Caco-2 (cell line): Measurements from ENCODE around the gene GPC5. TPM values are rescaled to one million over a fixed set of nuclear protein-coding genes. Genes with fewer than 3 reads are reported as not detected.

Source experiments
- BruUV-seq: library from RNA; stranded (reverse); fragments of 400-500 nt; replicated peaks from 2 replicates; lab custom pipeline; 2021; lab: Mats Ljungman, UMichigan
- CTCF ChIA-PET: fragments of 300-600 bp; sonication (Branson Sonifier 250); formaldehyde crosslinking; loops from one replicate; lab custom pipeline; 2022; ENCODE audit warnings: antibody characterized with exemption; lab: Charles Lee
- POLR2A ChIA-PET: fragments of 300-600 bp; sonication (Branson Sonifier 250); formaldehyde crosslinking; loops from one replicate; lab custom pipeline; 2022; ENCODE audit warnings: antibody characterized with exemption; lab: Charles Lee
- DNase-seq, 2 experiments: peaks; one replicate each; pipeline versions ENCODE4 v3.0.0 to v3.0.0-alpha.2; 2020 to 2022
- H3K27me3 ChIP-seq: replicated peaks from 2 replicates; pipeline ENCODE4 v1.6.0; 2011; ENCODE audit warnings: low read length; ENCODE audit not compliant: control insufficient read depth, insufficient read depth
- H3K36me3 ChIP-seq: 2 replicates; pipeline ENCODE4 v1.5.1; 2011; ENCODE audit warnings: low read length; ENCODE audit not compliant: control insufficient read depth, insufficient read depth
- H3K4me1 ChIP-seq: fragments of 250-450 bp; sonication (Bioruptor Pico); 2 replicates; pipeline ENCODE4 v1.5.1; 2020; ENCODE audit warnings: mild to moderate bottlenecking
- H3K4me3 ChIP-seq: 2 replicates; pipeline ENCODE4 v1.5.1; 2011; ENCODE audit warnings: low read depth, mild to moderate bottlenecking, control low read depth, low read length
- H3K9me3 ChIP-seq: fragments of 250-450 bp; sonication (Bioruptor Pico); 2 replicates; pipeline ENCODE4 v1.5.1; 2020; ENCODE audit warnings: mild to moderate bottlenecking, moderate library complexity
- H3K27ac Mint-ChIP-seq: one replicate; pipeline ENCODE4 v1.8.0; 2022; ENCODE audit warnings: mixed read lengths; ENCODE audit not compliant: unreplicated experiment
- H3K27me3 Mint-ChIP-seq: one replicate; pipeline ENCODE4 v1.8.0; 2022; ENCODE audit warnings: mixed read lengths; ENCODE audit not compliant: insufficient read depth, unreplicated experiment
- H3K36me3 Mint-ChIP-seq: one replicate; pipeline ENCODE4 v1.8.0; 2022; ENCODE audit warnings: mild to moderate bottlenecking, mixed read lengths; ENCODE audit not compliant: insufficient read depth, unreplicated experiment
- H3K4me1 Mint-ChIP-seq: one replicate; pipeline ENCODE4 v1.8.0; 2022; ENCODE audit warnings: low read depth, mixed read lengths; ENCODE audit not compliant: unreplicated experiment
- H3K4me3 Mint-ChIP-seq: one replicate; pipeline ENCODE4 v1.8.0; 2022; ENCODE audit warnings: mild to moderate bottlenecking, moderate library complexity, mixed read lengths; ENCODE audit not compliant: unreplicated experiment
- H3K9me3 Mint-ChIP-seq: one replicate; pipeline ENCODE4 v1.8.0; 2022; ENCODE audit warnings: mixed read lengths; ENCODE audit not compliant: unreplicated experiment
- CTCF ChIP-seq, 2 experiments: fragments of 200-600 bp in 1 of 2; IDR thresholded peaks; 1 replicate in 1 of 2; 2 replicates in 1 of 2; pipeline versions ENCODE4 v1.5.1 to v1.8.0; 2011 to 2022; ENCODE audit warnings: antibody characterized with exemption in 1 of 2, control low read depth in 1 of 2, inconsistent platforms in 1 of 2, low read depth in 1 of 2, low read length in 1 of 2, mild to moderate bottlenecking in 1 of 2, moderate library complexity in 1 of 2; ENCODE audit not compliant: insufficient read depth in 1 of 2, severe bottlenecking in 1 of 2, unreplicated experiment in 1 of 2
- intact Hi-C: fragments of 100-400 bp; cut with micrococcal nuclease; formaldehyde crosslinking; loops from one replicate; pipeline ENCODE4 v1.10.0; 2022; ENCODE audit not compliant: unreplicated experiment
- total RNA-seq: library from RNA; stranded (reverse); gene quantifications from 2 replicates; pipeline ENCODE4 v1.2.3, GENCODE V29; 2022

The GPC5 gene
- total RNA-seq, 1 experiment from 2014 or later, result 4.1 TPM

GRCh38 chr13:91482427-91482826 lies 84.0 kb downstream of the GPC5 start:
- H3K9me3 Mint-ChIP-seq, result no peaks in the 10 kb centered on the region
- intact Hi-C loops, result no loop called here
- H3K9me3 ChIP-seq, result no peaks in the 10 kb centered on the region
- no peaks in the 10 kb centered on the region for H3K4me1 Mint-ChIP-seq
- DNase-seq, result no peak
- no peak overlapping the region for H3K27ac Mint-ChIP-seq
- H3K36me3 Mint-ChIP-seq, result no peaks in the 10 kb centered on the region
- no peak overlapping the region for H3K4me3 Mint-ChIP-seq
- TF ChIP-seq CTCF (IDR thresholded peaks at IDR 0.05; ENCODE audit: insufficient read depth in 1 of 2, low read depth in 1 of 2, low read length in 1 of 2, severe bottlenecking in 1 of 2, unreplicated experiment in 1 of 2), result no peak
- no peaks in the 10 kb centered on the region for H3K36me3 ChIP-seq
- ChIA-PET CTCF (no interaction called here), POLR2A (no interaction called here)
- no peaks in the 10 kb centered on the region for H3K27me3 Mint-ChIP-seq
- no peaks in the 10 kb centered on the region for H3K4me1 ChIP-seq
- no peaks in the 10 kb centered on the region for H3K27me3 ChIP-seq
- no peak overlapping the region for H3K4me3 ChIP-seq
- BruUV-seq, result no TSS peak

GRCh38 chr13:91491980-91492379 lies 93.6 kb downstream of the GPC5 start:
- TF ChIP-seq CTCF (IDR thresholded peaks at IDR 0.05; ENCODE audit: insufficient read depth in 1 of 2, low read depth in 1 of 2, low read length in 1 of 2, severe bottlenecking in 1 of 2, unreplicated experiment in 1 of 2), result no peak
- Histone ChIP-seq H3K9me3 (no peaks in the 10 kb centered on the region), H3K4me3 (no peak overlapping the region), H3K36me3 (no peaks in the 10 kb centered on the region), H3K4me1 (no peaks in the 10 kb centered on the region), H3K27me3 (no peaks in the 10 kb centered on the region)
- POLR2A ChIA-PET, result no interaction called here
- H3K4me3 Mint-ChIP-seq, result no peak overlapping the region
- BruUV-seq, result no TSS peak
- intact Hi-C loops, result no loop called here
- DNase-seq, result no peak
- no peaks in the 10 kb centered on the region for H3K36me3 Mint-ChIP-seq
- CTCF ChIA-PET, result no interaction called here
- H3K27ac Mint-ChIP-seq, result no peak overlapping the region
- no peaks in the 10 kb centered on the region for H3K4me1 Mint-ChIP-seq
- no peaks in the 10 kb centered on the region for H3K9me3 Mint-ChIP-seq
- no peaks in the 10 kb centered on the region for H3K27me3 Mint-ChIP-seq

GRCh38 chr13:91493442-91493841 lies 95.0 kb downstream of the GPC5 start:
- intact Hi-C loops, result no loop called here
- CTCF ChIA-PET, result no interaction called here
- Mint-ChIP-seq H3K27ac (no peak overlapping the region), H3K9me3 (no peaks in the 10 kb centered on the region), H3K27me3 (no peaks in the 10 kb centered on the region), H3K36me3 (no peaks in the 10 kb centered on the region), H3K4me3 (no peak overlapping the region), H3K4me1 (peaks cover 4% of the 10 kb centered on the region)
- H3K36me3 ChIP-seq, result no peaks in the 10 kb centered on the region
- no TSS peak for BruUV-seq
- no peak for DNase-seq
- H3K4me3 ChIP-seq, result no peak overlapping the region
- no peaks in the 10 kb centered on the region for H3K9me3 ChIP-seq
- TF ChIP-seq CTCF (IDR thresholded peaks at IDR 0.05; ENCODE audit: insufficient read depth in 1 of 2, low read depth in 1 of 2, low read length in 1 of 2, severe bottlenecking in 1 of 2, unreplicated experiment in 1 of 2), result no peak
- POLR2A ChIA-PET, result no interaction called here
- no peaks in the 10 kb centered on the region for H3K4me1 ChIP-seq
- no peaks in the 10 kb centered on the region for H3K27me3 ChIP-seq
